AG09319 (cell line): ENCODE results near the gene DVL2.

ENCODE experiments used
- DNase-seq: peaks from one replicate; pipeline ENCODE4 v3.0.0-alpha.2; 2010; ENCODE audit warnings: low read depth; ENCODE audit errors: extremely low read depth
- TF ChIP-seq, protein P1 (sequence below): IDR thresholded peaks from 2 replicates; pipeline ENCODE4 v1.5.1; 2011; ENCODE audit warnings: low read depth, mild to moderate bottlenecking, inconsistent platforms, low read length, moderate library complexity

Gene DVL2

DNA sequence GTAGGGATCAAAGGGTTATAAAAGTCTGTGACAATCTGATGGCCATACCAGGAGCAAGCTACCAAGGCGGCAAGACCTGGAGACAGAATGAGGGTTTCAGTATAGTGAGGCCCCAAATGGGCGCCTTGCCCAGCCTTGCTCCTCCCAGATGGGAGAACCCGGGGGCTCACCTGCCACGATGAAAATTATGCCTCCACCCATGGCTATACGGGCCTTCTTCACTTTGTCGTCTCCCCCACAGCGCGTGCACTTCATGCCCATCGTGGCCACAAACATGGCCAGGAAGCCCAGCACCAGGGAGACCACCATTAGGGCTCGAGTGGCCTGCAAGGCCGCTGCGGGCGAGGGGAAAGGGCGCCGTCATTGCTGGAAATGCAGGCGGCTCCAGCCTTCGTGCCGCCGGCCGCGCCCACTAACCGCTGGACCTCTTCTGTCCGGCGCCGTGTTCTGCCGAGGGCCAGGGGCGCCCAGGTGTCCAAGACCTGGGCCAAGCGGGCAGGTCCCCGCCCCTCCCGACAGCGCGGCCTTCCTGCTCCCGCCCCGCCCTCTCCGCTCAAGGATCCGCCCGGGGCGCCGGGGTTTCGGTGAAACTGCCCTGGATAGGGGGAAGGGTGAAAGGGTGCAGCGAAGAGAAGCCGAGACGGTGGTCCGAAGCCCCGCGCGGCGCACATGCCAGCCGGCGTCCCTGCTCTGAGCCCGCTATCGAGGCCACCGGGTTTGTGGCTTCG lies 26.5 kb upstream of the DVL2 start:
- DNase-seq = no peak
- TF ChIP-seq, protein P1, sequence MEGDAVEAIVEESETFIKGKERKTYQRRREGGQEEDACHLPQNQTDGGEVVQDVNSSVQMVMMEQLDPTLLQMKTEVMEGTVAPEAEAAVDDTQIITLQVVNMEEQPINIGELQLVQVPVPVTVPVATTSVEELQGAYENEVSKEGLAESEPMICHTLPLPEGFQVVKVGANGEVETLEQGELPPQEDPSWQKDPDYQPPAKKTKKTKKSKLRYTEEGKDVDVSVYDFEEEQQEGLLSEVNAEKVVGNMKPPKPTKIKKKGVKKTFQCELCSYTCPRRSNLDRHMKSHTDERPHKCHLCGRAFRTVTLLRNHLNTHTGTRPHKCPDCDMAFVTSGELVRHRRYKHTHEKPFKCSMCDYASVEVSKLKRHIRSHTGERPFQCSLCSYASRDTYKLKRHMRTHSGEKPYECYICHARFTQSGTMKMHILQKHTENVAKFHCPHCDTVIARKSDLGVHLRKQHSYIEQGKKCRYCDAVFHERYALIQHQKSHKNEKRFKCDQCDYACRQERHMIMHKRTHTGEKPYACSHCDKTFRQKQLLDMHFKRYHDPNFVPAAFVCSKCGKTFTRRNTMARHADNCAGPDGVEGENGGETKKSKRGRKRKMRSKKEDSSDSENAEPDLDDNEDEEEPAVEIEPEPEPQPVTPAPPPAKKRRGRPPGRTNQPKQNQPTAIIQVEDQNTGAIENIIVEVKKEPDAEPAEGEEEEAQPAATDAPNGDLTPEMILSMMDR = no peak

DNA sequence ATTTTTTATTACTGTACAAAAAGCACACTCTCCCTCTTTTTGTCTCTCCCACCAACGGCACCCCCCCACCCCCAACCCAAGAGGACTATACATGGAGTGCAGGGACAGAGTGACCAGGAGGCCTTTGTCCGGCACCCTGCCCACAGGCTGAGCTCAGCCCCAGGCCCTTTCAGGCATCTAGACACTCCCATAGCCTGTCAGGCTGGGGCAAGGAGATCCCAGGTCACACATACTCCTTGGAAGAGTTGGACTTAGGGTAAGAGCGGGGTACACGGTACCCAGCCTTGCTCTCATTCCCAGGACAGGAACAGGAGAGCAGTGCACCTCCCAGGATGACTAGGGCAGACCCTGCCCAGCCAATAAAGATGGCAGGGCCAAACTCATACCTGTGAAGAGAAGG lies 25.8 kb upstream of the DVL2 start:
- DNase-seq = no peak
- TF ChIP-seq, protein P1 = no peak

DNA sequence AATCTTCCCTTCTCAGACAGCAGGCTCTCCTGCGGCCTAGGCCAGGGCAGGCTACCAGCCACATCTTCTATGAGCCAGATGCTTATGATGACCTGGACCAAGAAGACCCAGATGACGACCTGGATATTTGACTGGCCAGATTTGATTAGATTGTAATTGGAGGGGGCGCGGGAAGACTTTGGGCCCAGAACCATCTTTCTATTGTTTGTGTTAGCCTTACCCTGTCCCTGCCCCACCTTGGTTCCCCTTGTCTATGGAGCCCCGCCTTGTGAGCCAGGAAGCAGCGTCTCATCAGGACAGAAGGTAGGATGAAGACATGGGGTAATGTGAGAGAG lies 25.2 kb upstream of the DVL2 start:
- TF ChIP-seq, protein P1 = no peak
- DNase-seq = no peak

DNA sequence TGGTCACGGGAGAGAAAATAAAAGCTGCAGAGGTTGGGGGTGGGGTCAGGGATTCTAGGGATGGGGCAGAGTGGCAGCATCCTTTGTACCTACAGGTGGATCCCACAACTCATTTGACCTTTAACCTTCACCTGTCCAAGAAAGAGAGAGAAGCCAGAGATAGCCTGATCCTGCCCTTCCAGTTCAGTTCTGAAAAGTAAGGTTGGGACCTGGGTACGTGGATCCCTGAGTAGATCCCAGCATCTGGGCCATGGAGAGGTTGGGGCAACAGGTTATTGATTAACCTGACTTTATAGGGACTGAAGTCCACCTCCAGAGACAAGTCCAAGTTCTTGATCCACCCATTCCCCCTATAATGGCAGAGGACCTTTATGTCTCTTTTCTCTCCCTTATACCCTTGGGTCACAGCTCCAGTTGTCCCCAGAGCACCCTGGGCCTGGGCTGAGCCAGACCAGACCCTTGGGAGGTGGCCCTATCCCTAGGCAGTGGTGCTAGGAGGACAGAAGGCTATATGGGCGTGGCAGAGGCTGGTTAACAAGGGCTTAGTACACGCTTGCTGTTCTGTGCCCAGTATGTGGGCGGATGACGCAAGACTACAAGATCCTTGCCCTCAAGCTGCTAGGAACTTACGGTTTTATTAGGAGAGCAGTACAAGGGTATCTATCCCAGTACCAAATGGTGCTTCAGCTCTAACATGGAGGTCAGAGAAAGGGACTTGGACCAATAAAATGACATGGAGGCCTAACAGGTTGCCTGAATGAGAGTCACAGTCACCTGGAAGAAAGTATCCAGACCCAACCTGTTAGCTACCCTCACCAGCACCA lies 24.6 kb upstream of the DVL2 start:
- DNase-seq = no peak
- TF ChIP-seq, protein P1 = no peak

DNA sequence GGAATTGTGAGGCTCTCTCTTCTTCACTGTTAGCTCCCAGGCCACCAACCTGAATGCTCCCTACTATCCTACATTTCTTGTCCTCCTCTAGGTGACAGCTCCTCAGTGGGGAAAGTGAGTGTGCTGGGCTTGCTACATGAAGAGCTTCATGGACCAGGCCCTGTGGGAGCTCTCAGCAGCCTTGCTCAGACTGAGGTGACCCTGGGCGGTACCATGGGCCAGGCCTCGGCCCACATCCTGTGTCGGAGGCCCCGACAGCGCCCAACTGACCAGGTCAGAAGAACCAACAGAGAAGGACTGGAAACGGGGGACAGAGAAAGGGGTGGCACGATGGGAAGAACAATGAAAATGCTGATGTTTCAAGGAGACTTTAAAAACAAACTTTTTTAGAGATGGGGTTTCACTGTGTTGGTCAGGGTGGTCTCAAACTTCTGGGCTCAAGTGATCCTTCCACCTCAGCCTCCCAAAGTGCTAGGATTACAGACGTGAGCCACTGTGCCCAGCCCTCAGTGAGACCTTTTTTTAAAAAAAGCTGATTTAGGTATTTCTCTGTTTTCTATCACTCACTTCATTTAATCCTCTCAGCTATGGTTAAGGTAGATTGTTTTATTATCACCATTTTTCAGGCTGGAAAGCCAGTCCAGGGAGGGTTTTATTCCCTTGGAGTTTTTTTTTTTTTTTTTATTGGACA lies 22.6 kb upstream of the DVL2 start:
- TF ChIP-seq, protein P1 = no peak
- no peak for DNase-seq

DNA sequence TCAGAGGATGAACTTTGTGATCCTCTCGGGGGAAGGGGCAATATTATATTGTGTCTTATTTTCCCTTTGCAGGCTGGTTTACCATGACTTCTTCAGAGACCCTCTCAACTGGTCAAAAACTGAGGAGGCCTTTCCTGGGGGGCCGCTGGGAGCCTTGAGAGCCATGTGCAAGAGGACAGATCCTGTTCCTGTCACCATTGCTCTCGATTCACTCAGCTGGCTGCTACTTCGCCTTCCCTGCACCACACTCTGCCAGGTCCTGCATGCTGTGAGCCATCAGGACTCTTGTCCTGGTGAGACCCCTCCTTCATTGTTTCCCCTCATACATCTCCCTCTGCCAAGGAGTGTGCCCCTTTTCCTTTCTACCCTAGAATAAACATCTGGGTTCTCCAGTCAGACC lies 20.2 kb upstream of the DVL2 start:
- DNase-seq = no peak
- TF ChIP-seq, protein P1 = no peak

DNA sequence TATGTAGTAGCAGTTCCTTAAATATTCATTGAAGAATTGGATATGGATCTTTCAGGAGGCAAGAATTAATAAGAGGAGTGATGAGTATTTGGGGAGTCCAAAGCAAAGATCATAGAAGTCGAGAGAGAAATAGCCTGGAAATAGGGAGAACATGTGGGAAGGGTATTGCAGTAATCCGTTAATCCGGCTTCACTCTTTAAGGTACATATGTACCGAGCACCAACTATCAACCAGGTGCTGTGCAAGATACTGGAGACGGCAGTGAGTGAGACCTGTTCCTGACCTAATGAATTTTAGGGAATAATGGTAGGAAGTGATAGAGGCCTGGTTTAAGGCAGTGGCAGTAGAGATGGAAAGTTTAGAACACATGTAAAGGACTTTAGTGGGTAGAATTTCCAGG lies 18.8 kb upstream of the DVL2 start:
- no peak for DNase-seq
- TF ChIP-seq, protein P1 = no peak
